GM21786 (cell line): ENCODE measurements around the gene AUTS2.

Experiments used
- ATAC-seq: cut with Tn5 transposase; IDR thresholded peaks from one replicate; pipeline ENCODE4 v1.9.1; 2021; ENCODE audit not compliant: unreplicated experiment

AUTS2 gene

GRCh38 chr7:70684173-70684572, 1085.9 kb downstream of the AUTS2 start:
- ATAC-seq: no peak

- ATAC-seq: no peak
Measured at GRCh38 chr7:70693321-70693685, 1095.0 kb downstream of the AUTS2 start.

- peak; percentile 60 for ATAC-seq
Measured at GRCh38 chr7:70693686-70694433, 1095.6 kb downstream of the AUTS2 start.

DNA sequence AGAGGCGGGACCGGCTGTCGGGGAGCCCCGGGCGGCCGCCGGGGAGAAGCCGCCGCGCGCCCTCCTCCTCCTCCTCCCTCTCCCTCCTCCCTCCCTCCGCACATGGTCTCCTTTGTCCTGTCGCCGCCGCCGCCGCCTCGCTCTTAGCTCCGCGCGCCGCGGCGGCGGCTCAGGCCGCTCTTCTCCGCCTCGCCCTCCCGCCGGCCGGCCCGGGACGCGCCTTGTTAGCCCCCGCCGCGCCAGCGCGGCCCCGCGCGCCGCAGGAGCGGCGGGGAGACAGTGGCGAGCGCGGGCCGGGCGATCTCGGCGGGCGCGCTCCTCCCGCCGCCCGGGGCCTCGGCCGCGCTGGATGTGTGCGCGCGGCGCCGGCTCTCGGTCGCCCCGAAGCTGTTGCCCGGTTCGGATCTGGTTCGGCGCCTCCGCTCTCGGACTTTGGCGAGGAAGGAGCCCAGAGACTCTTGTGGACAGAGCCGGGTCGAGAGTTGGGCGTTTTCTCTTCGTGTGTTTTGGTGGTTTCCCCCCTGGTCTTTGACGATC, 1096.2 kb downstream of the AUTS2 start:
- peak; percentile 28 for ATAC-seq

GRCh38 chr7:70694971-70695794, 1096.9 kb downstream of the AUTS2 start:
- ATAC-seq: no peak

GRCh38 chr7:70695795-70696083, 1097.5 kb downstream of the AUTS2 start:
- ATAC-seq: no peak

DNA sequence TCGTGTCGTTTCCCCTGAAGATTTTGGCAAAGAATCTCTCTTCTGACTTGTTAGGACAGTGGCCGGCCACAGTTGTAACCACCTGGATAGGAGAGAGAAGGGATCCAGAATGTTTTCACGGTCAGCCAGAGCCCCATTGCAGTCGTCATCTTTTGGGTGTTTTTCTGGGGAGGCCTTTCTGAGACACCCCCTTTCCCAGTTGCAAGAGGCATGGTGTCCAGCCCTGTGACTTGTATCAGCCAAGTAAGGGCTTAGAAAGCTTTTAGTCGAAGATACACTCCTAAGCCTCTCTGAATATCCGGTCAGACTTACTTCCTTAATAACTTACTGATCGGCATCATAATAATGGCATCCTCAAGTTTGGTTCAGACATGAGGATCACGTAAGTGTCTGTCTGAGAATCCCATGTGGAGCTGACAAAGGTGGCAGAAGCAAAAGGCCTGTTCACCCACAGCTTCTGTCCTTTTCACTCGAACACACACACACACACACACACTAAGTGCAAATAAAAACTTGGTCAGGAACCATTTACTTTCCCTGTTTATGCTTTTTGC, 1098.0 kb downstream of the AUTS2 start:
- ATAC-seq: no peak

DNA sequence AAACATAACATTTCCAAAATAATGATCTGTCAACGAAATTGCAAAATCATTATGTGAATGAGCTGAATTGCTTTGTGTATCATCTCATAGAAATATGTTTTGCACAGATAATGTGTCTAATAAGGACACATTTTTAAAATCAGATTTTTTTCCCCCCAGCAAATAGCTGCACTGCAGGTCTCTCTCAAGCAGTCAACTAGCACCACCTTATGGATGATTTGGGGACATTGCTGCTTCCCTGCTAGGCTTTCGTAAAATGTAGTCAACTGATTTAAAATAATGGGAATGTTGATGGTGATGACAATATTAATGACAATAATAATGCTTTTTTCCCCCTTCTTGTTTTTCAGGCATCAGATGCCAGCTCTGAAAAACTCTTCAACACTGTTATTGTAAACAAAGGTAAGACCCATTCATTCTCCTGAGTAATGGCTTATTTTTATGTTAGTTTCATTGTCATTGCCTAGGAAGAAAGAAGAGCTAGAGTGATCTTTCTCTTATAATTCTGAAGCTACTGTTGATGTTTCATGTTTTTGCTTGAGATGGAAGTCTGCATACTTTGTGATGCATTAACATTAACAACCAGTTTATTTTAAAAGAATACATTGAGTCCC, 1100.1 kb downstream of the AUTS2 start:
- no peak for ATAC-seq

DNA sequence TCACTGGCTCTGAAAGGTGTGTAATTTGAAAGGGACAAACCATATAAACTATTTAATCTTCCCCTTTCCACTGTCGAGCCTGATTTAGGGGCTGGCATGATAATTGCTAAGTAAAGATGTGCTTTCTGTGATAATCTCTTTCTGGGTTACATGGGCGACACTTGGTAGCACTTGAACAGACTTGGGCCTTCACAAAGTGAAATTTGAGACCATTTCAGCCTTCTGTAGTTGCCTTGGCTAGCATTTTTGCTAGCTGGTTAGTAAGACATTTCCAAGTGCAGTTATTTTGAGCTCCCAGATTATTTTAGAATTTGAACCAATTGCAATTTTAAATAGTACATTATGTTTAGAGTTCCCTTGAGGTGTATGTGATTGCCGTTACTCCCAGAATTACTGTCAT, 1101.0 kb downstream of the AUTS2 start:
- no peak for ATAC-seq

DNA sequence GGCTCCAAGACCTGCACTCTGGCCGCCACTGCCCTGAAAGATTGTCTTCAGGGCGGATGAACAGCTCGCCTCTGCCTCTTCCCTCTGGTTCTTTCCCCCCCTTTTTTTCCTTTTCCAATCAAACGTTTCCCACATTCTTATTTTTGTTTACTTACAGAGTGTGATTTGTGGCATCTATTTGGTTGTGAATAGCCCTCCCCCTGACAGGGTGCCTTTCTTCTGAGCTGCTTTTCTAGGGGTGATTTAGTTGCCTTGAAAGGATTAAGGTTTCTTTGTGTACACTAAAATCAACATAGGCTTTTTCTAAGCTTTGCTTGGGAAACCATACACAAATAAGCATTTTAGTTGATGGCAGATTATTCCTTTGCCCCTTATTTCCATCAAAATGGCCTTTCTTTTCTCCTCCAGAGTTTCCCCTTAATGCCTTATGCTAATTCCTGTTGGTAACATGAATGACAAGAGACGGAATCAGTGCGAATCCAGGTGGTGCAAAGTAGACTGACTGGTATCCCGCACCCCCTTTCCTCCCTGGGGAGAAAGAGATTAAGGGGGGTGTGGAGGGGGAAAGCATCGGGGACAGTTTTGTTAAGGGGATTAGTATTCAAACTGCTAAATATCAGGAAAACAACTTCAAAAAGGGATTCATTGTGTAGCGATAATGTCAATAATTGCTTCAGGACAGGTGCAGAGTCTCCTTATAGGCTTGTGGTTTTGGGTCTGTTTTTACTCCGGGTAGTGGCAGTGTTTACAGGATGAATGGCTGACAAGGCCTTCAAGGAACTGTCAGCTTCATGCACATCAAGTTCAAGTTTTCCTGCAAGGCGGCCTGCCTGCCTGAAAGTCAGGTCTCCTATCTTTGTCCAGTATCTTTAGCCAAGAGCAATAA, 1102.0 kb downstream of the AUTS2 start:
- ATAC-seq: no peak

- no peak for ATAC-seq
Measured at GRCh38 chr7:70700941-70701425, 1102.7 kb downstream of the AUTS2 start.

DNA sequence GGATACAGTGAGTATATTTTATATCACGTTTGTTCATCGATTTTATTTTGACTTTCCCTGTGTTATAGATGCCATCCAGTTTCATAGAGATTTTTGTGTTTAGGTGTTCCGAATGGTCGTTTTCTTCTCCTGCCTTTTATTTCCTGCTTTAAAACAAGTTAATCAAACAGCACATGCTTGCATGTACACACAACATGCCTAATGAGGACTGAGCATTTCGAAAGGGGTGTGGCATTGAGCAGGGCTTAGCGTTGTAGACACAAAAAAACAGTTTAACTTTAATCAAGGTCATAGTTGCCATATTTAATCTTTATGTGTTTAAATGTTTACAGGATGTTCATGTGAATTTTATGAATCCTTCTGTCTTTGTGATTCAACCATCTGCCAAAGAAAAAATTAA, 1103.2 kb downstream of the AUTS2 start:
- ATAC-seq: no peak

DNA sequence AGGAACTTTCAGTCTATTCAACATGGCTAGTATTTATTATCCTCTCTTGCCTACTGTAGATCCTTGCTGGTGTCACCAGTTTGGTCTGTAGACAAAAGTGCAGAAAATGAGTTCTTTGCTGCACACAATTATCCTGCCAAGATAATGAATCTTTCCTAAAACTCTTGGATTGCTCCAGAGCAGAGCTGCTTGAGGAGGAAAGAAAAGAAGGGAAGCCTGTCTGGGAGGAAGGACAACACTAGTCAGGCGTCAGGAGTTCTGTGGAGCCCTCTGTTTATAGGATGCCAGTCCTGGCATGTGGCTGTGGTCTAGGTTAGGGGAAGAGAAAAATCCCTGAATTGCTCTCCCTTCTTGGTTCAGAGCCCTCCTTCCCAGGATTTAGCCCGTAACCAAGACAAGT, 1103.7 kb downstream of the AUTS2 start:
- ATAC-seq: no peak

- ATAC-seq: no peak
Measured at GRCh38 chr7:70703785-70704184, 1105.5 kb downstream of the AUTS2 start.

DNA sequence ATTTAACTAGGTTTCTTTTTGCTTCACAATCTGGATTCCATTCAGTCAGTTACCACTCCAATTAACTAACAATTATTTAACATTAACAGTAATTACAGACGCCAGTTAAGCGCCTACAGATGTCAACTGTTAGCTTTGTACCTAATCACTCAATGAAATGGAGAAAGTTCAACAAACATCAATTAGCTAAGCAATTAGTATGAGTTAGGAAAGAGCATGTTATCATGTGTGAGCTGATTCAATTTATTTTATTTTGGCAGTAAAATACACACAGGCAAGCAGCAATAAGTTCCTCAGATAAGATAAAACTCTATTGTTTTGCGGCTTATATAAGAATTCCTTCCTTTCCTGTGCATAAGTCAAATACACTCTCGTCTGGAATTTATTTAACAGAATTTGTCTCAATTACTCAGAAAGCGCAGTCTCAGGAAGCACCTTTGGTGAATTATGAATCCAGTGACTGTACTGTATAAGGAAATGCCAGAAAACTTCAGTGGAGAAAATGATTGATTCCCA, 1106.6 kb downstream of the AUTS2 start:
- no peak for ATAC-seq

DNA sequence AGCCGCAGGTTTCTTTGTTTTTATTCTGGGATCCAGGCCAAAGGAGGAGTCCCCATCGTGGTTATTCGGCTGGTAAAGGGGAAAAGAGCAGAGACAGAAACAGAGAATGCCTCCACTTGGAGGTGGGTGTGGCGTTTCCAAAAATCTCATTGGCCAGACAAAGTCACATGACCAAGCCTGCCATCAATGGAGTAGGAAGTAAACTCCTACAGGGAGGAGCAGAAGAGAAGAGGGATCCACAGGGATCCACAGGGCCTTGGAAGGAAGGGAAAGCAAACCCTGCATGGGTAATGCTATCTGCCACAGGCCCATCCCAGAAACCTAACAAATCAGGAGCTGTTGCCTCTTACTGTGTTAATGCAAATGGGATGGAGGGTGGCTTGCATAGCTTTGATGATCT, 1107.9 kb downstream of the AUTS2 start:
- ATAC-seq: no peak

GRCh38 chr7:70706698-70707097, 1108.4 kb downstream of the AUTS2 start:
- ATAC-seq: no peak

DNA sequence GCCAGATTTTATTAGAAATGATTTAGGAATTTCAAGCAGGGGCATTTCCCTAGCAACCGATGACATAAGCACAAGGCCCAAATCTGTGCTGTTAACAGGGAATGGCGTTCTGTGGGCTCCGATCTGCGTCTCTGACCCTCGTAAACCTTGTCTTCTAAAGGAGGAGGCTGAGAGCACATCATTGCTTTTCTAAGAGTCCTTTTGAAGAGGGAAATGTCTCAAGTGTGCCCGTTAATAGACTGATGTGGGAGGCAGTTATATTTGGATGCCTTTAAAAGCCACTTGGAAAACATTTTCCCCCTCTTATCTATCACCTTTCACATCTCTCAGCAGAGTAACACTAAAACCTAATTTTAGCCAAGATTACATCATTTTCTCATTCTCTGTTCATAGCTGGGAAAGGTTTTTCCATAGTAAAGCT, 1109.6 kb downstream of the AUTS2 start:
- no peak for ATAC-seq

DNA sequence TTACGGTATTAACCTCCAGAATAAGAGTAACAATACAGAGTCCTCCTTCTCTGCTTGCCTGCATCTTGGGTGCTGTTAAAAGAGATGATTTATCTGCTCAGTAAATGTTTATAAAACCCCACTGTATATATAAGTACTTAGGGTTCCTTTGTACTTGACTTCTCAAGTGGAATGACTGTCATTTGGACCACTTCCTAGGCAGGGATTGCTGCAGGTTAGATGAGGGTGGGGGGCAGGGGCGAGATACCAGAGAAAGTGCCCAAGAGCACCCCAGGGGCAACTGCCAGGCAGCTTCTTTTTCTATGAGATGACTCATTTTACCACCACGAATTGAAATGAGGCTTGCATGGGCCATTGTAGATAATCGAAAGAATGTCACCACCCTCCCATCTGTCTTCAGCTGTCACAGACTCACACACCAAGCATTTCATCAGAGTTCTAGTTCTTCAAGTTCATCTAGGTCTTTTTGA, 1111.8 kb downstream of the AUTS2 start:
- peak; percentile 66 for ATAC-seq

- no peak for ATAC-seq
Measured at GRCh38 chr7:70710651-70711050, 1112.4 kb downstream of the AUTS2 start.
